SK-N-SH (cell line): ENCODE measurements around the gene LIAS.

Experiments used
- CHD2 ChIP-seq: fragments of 150-350 bp; IDR thresholded peaks from 2 replicates; pipeline ENCODE4 v1.6.1; 2018; ENCODE audit warnings: low read length; ENCODE audit not compliant: partially characterized antibody
- EZH2phosphoT487 ChIP-seq: fragments of 200-600 bp; sonication (generic); IDR thresholded peaks from 2 replicates; pipeline ENCODE4 v1.6.1; 2017; ENCODE audit warnings: low read depth, mixed run types, mild to moderate bottlenecking, antibody characterized with exemption, moderate library complexity, borderline replicate concordance
- MXI1 ChIP-seq: IDR thresholded peaks from 2 replicates; pipeline ENCODE4 v1.6.1; 2012; ENCODE audit warnings: mild to moderate bottlenecking, low read depth, low read length, improper control_type of control experiment
- POLR2AphosphoS5 ChIP-seq: IDR thresholded peaks from 2 replicates; pipeline ENCODE4 v1.6.1; 2012; ENCODE audit warnings: low read depth, low read length
- RAD21 ChIP-seq: IDR thresholded peaks from 2 replicates; pipeline ENCODE4 v1.6.1; 2012; ENCODE audit warnings: mild to moderate bottlenecking, low read length
- TAF1 ChIP-seq: IDR thresholded peaks from 2 replicates; pipeline ENCODE4 v1.6.1; 2012; ENCODE audit warnings: low read depth, mild to moderate bottlenecking, low read length, moderate library complexity, borderline replicate concordance
- TEAD4 ChIP-seq: IDR thresholded peaks from 2 replicates; pipeline ENCODE4 v1.4.0; 2012; ENCODE audit warnings: mild to moderate bottlenecking, borderline replicate concordance; ENCODE audit not compliant: insufficient read depth
- USF2 ChIP-seq: fragments of 150-350 bp; IDR thresholded peaks from 2 replicates; pipeline ENCODE4 v1.6.1; 2017; ENCODE audit warnings: antibody characterized with exemption, low read length, low read depth, borderline replicate concordance
- TF ChIP-seq, protein P1 (sequence below): fragments of 200-600 bp; sonication (generic); IDR thresholded peaks from 2 replicates; pipeline ENCODE4 v1.6.1; 2017; ENCODE audit warnings: antibody characterized with exemption, mild to moderate bottlenecking, moderate library complexity

DNA sequence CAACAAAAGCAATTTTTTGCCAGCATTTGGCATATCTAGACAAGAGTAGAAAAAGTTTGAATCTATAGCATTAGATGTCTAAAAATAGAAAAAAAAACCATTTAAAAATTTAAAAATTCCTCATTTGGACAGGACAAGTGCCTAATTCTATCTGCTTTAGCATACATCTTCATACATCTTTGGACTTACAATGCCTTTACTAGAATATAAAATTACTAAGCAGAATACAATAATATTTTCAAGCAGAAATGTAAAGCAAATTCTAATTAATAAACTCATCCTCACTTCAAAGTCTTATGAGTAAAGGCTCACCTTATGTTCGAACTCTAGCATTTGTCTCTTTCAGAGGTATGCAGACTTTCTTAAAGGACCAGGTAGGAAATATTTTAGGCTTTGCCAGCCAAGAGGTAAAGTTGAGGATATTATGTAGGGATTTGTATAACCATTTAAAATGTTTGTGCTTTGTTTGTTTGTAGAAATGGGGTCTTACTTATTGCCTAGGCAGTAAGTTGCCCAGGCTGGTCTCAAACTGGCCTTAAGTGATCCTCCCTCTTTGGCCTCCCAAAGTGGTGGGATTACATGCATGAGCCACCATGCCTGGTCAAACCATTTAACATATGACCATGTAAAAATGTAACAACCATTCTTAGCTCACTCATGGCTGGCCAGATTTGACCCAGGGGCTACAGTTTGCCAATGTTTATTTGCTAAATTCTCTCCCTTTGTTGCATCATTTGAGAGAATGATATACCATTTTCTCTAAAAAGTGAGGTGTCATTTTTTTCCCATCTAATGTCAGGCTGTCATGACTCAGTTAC, 39.3 kb downstream of the LIAS start:
- TF ChIP-seq POLR2AphosphoS5 (no peak), RAD21 (no peak), TEAD4 (no peak), EZH2phosphoT487 (no peak), CHD2 (no peak), USF2 (no peak), TAF1 (no peak), MXI1 (no peak)
- TF ChIP-seq, protein P1, sequence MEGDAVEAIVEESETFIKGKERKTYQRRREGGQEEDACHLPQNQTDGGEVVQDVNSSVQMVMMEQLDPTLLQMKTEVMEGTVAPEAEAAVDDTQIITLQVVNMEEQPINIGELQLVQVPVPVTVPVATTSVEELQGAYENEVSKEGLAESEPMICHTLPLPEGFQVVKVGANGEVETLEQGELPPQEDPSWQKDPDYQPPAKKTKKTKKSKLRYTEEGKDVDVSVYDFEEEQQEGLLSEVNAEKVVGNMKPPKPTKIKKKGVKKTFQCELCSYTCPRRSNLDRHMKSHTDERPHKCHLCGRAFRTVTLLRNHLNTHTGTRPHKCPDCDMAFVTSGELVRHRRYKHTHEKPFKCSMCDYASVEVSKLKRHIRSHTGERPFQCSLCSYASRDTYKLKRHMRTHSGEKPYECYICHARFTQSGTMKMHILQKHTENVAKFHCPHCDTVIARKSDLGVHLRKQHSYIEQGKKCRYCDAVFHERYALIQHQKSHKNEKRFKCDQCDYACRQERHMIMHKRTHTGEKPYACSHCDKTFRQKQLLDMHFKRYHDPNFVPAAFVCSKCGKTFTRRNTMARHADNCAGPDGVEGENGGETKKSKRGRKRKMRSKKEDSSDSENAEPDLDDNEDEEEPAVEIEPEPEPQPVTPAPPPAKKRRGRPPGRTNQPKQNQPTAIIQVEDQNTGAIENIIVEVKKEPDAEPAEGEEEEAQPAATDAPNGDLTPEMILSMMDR, result no peak
